H1 (cell line): ENCODE results near the gene MICALL1. TPM values are rescaled to one million over a fixed set of nuclear protein-coding genes. Genes with fewer than 3 reads are reported as not detected.

Experiments used
- CTCF ChIA-PET: fragments of 300-600 bp; sonication (Branson Sonifier 250); formaldehyde crosslinking; loops from one replicate; lab custom pipeline; 2021; ENCODE audit not compliant: partially characterized antibody; lab: Charles Lee
- POLR2A ChIA-PET: fragments of 300-600 bp; sonication (Branson Sonifier 250); formaldehyde crosslinking; loops from one replicate; lab custom pipeline; 2021; ENCODE audit warnings: inconsistent platforms; ENCODE audit not compliant: partially characterized antibody; lab: Charles Lee
- DNase-seq, 2 experiments: peaks; one replicate each; pipeline versions ENCODE4 v3.0.0 to v3.0.0-alpha.2; 2010 to 2022; ENCODE audit warnings: low spot score in 2 of 2, low read depth in 1 of 2, mixed read lengths in 1 of 2
- FAIRE-seq: peaks from 2 replicates; lab custom pipeline; 2011; peaks lifted over from hg19 to GRCh38; lab: Jason Lieb, UNC
- H2AFZ ChIP-seq: 2 replicates; pipeline ENCODE4 v1.8.1; 2012; ENCODE audit warnings: low read length, inconsistent platforms
- H2AK5ac ChIP-seq: 2 replicates; pipeline ENCODE4 v1.6.1; 2013; ENCODE audit warnings: low read depth, low read length
- H2BK120ac ChIP-seq: replicated peaks from 2 replicates; pipeline ENCODE3; 2013; ENCODE audit warnings: low read depth, low read length, inconsistent platforms
- H2BK12ac ChIP-seq: 2 replicates; pipeline ENCODE4 v1.6.1; 2013; ENCODE audit warnings: low read depth, low read length
- H2BK15ac ChIP-seq: 2 replicates; pipeline ENCODE4 v1.6.1; 2013; ENCODE audit warnings: low read length
- H2BK20ac ChIP-seq: 2 replicates; pipeline ENCODE4 v1.6.1; 2013; ENCODE audit warnings: low read length
- H2BK5ac ChIP-seq: 2 replicates; pipeline ENCODE4 v1.6.1; 2013; ENCODE audit warnings: low read depth, low read length
- H3K14ac ChIP-seq: 2 replicates; pipeline ENCODE4 v1.6.1; 2013; ENCODE audit warnings: inconsistent platforms; ENCODE audit not compliant: insufficient read length
- H3K18ac ChIP-seq: 2 replicates; pipeline ENCODE4 v1.6.1; 2013; ENCODE audit warnings: low read length; ENCODE audit errors: extremely low read depth
- H3K23ac ChIP-seq: 2 replicates; pipeline ENCODE4 v1.6.1; 2013; ENCODE audit warnings: inconsistent platforms; ENCODE audit not compliant: insufficient read length
- H3K23me2 ChIP-seq: 2 replicates; pipeline ENCODE4 v1.6.1; 2013; ENCODE audit warnings: low read depth, low read length
- H3K27ac ChIP-seq: 2 replicates; pipeline ENCODE4 v1.6.1; 2011; ENCODE audit warnings: low read depth, low read length, inconsistent platforms
- H3K27me3 ChIP-seq, 4 experiments: replicated peaks in 1 of 4; 1 replicate in 1 of 4; 2 replicates in 3 of 4; pipeline versions ENCODE4 v1.6.1 to v1.8.1; 2011 to 2013; ENCODE audit warnings: low read length in 3 of 4, mild to moderate bottlenecking in 3 of 4, inconsistent platforms in 2 of 4, mixed read lengths in 2 of 4, moderate library complexity in 1 of 4; ENCODE audit not compliant: control insufficient read depth in 3 of 4, insufficient read depth in 3 of 4; ENCODE audit errors: extremely low read depth in 1 of 4
- H3K36me3 ChIP-seq, 4 experiments: 2 replicates each; pipeline versions ENCODE4 v1.6.1 to v1.8.1; 2011 to 2013; ENCODE audit warnings: mild to moderate bottlenecking in 4 of 4, low read length in 3 of 4, moderate library complexity in 2 of 4, control low read depth in 1 of 4, inconsistent platforms in 1 of 4; ENCODE audit not compliant: insufficient read depth in 4 of 4, control insufficient read depth in 2 of 4
- H3K4ac ChIP-seq: replicated peaks from 2 replicates; pipeline ENCODE3; 2013; ENCODE audit warnings: low read length, low read depth, mixed read lengths, inconsistent platforms; ENCODE audit not compliant: insufficient read length
- H3K4me1 ChIP-seq, 4 experiments: replicated peaks in 1 of 4; 1 replicate in 1 of 4; 2 replicates in 3 of 4; pipeline versions ENCODE4 v1.6.1 to v1.8.1; 2011 to 2013; ENCODE audit warnings: low read length in 3 of 4, inconsistent platforms in 2 of 4, mixed read lengths in 1 of 4; ENCODE audit not compliant: insufficient read depth in 4 of 4, control insufficient read depth in 3 of 4
- H3K4me2 ChIP-seq, 2 experiments: 2 replicates each; pipeline versions ENCODE4 v1.6.1 to v1.8.1; 2011 to 2013; ENCODE audit warnings: low read depth in 2 of 2, low read length in 2 of 2, control low read depth in 1 of 2, inconsistent platforms in 1 of 2, mild to moderate bottlenecking in 1 of 2; ENCODE audit not compliant: insufficient read depth in 1 of 2
- H3K4me3 ChIP-seq, 4 experiments: fragments of 200-600, 300-600 bp in 1 of 4; sonication (generic), shearing (Covaris generic), sonication (Bioruptor Twin) in 1 of 4; 2 replicates each; pipeline versions ENCODE4 v1.5.1 to v1.8.1; 2011 to 2016; ENCODE audit warnings: low read length in 4 of 4, low read depth in 3 of 4, control low read depth in 2 of 4, inconsistent platforms in 2 of 4, mild to moderate bottlenecking in 2 of 4, mixed read lengths in 1 of 4, moderate library complexity in 1 of 4; ENCODE audit not compliant: insufficient read depth in 2 of 4; ENCODE audit errors: extremely low read depth in 1 of 4
- H3K56ac ChIP-seq: replicated peaks from 2 replicates; pipeline ENCODE3; 2013; ENCODE audit warnings: low read depth, mild to moderate bottlenecking, mixed read lengths, low read length, inconsistent platforms; ENCODE audit not compliant: insufficient read length
- H3K79me1 ChIP-seq: 2 replicates; pipeline ENCODE4 v1.6.1; 2013; ENCODE audit warnings: low read depth, low read length, control low read depth
- H3K79me2 ChIP-seq, 2 experiments: 2 replicates each; pipeline versions ENCODE4 v1.6.1 to v1.8.1; 2012 to 2013; ENCODE audit warnings: low read length in 2 of 2, mild to moderate bottlenecking in 2 of 2, inconsistent platforms in 1 of 2; ENCODE audit not compliant: insufficient read depth in 2 of 2, control insufficient read depth in 1 of 2
- H3K9ac ChIP-seq, 4 experiments: replicated peaks in 1 of 4; 1 replicate in 1 of 4; 2 replicates in 3 of 4; pipeline versions ENCODE4 v1.6.1 to v1.8.1; 2011 to 2013; ENCODE audit warnings: low read depth in 3 of 4, low read length in 3 of 4, control low read depth in 2 of 4, mild to moderate bottlenecking in 2 of 4, moderate library complexity in 2 of 4, inconsistent platforms in 1 of 4; ENCODE audit errors: extremely low read depth in 1 of 4
- H3K9me3 ChIP-seq, 2 experiments: 2 replicates each; pipeline versions ENCODE4 v1.6.1 to v1.8.1; 2012 to 2013; ENCODE audit warnings: mild to moderate bottlenecking in 2 of 2, moderate library complexity in 2 of 2, control low read depth in 1 of 2, inconsistent platforms in 1 of 2, low read depth in 1 of 2, low read length in 1 of 2, mixed read lengths in 1 of 2; ENCODE audit not compliant: insufficient read depth in 2 of 2
- H4K20me1 ChIP-seq, 2 experiments: replicated peaks in 1 of 2; 2 replicates each; pipeline versions ENCODE3 to v1.8.1; 2011 to 2013; ENCODE audit warnings: inconsistent platforms in 2 of 2, low read length in 2 of 2, mild to moderate bottlenecking in 1 of 2; ENCODE audit not compliant: insufficient read depth in 2 of 2, control insufficient read depth in 1 of 2
- H4K5ac ChIP-seq: 2 replicates; pipeline ENCODE4 v1.6.1; 2013; ENCODE audit warnings: low read length, low read depth, mixed read lengths, inconsistent platforms; ENCODE audit not compliant: insufficient read length
- H4K8ac ChIP-seq: 2 replicates; pipeline ENCODE4 v1.8.0; 2013; ENCODE audit warnings: mild to moderate bottlenecking, moderate library complexity, low read length, inconsistent platforms; ENCODE audit not compliant: insufficient read depth; ENCODE audit errors: extremely low read depth
- H4K91ac ChIP-seq: replicated peaks from 2 replicates; pipeline ENCODE3; 2013; ENCODE audit warnings: low read length, mixed read lengths, inconsistent platforms; ENCODE audit not compliant: insufficient read length
- RBBP5 ChIP-seq: IDR thresholded peaks from 2 replicates; pipeline ENCODE4 v1.7.1; 2012; ENCODE audit warnings: low read depth, mild to moderate bottlenecking, inconsistent platforms, low read length, moderate library complexity, borderline replicate concordance
- WGBS, 2 experiments: shearing (Covaris generic) in 1 of 2; methylation state at CpG; one replicate each; pipeline versions ENCODE4 v1.1.6 to v1.1.7; 2013 to 2015; ENCODE audit warnings: low lambda C conversion rate in 2 of 2, mixed read lengths in 2 of 2, inconsistent platforms in 1 of 2, low coverage in 1 of 2, missing lambda C conversion rate in 1 of 2; ENCODE audit not compliant: insufficient replicate concordance in 2 of 2, insufficient coverage in 1 of 2, insufficient read length in 1 of 2; ENCODE audit errors: extremely low coverage in 1 of 2, missing lambda C conversion rate in 1 of 2; 5-methylcytosine and 5-hydroxymethylcytosine counted together
- polyA plus RNA-seq, 7 experiments: library from polyadenylated mRNA; depleted of rRNA in 3 of 7; stranded (reverse) in 5 of 7; unstranded in 2 of 7; fragments of >200 nt in 5 of 7; fragments of 200-250 nt in 2 of 7; gene quantifications; 1 replicate in 5 of 7; 2 replicates in 1 of 7; 4 replicates in 1 of 7; pipeline versions ENCODE4 v1.2.1 to v1.2.3, GENCODE V29; 2011 to 2013; ENCODE audit warnings: missing spikeins in 2 of 7, mixed read lengths in 2 of 7
- total RNA-seq: library from RNA; stranded (reverse); fragmentation: NEBNext Ultra II Directional; extraction: Animal tissue kit (Norgen Biotek cat#: 25700); gene quantifications from 2 replicates; pipeline ENCODE4 v1.2.1, GENCODE V29; 2021
- TF ChIP-seq, protein P1 (sequence below): IDR thresholded peaks from 2 replicates; pipeline ENCODE4 v1.6.1; 2012; ENCODE audit warnings: inconsistent platforms

The MICALL1 gene
- total and polyA plus RNA-seq, 2 of the 8 experiments (the other 6 are each of a cell fraction or from before 2014, with no cell fraction given): 17.7 to 32.1 TPM

DNA sequence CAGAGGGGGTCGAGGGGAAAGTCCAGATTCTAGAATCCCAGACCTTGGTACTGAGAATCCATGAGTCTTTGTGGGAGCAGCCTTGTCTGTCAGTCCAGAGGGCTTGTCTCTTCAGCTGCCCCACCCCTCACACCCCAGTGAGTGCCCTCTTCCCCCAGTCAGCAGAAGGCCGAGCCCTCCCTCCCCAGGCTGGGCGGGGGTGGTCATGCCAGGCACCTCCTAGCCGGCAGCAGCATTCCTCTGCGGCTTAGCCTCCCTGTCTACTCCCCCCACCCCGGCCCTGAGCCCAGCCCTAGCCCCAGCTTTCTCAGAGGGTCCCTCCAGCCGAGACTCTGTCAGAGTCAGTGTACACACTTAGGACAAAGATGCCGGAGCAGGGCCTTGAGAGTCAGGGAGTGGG is 73.7 kb downstream of the MICALL1 start:
- Histone ChIP-seq H2BK120ac (no peak overlapping the region), H2BK20ac (no peak overlapping the region), H2BK15ac (no peak overlapping the region), H2BK12ac (no peak overlapping the region), H4K20me1 (peaks cover 2 to 4% of the 10 kb centered on the region in 2 experiments), H4K8ac (no peak overlapping the region)
- no peak for FAIRE-seq
- no peak for TF ChIP-seq RBBP5
- TF ChIP-seq, protein P1, sequence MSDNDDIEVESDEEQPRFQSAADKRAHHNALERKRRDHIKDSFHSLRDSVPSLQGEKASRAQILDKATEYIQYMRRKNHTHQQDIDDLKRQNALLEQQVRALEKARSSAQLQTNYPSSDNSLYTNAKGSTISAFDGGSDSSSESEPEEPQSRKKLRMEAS: no peak
- TF ChIP-seq, all 59 proteins: peak for 0
- Histone ChIP-seq H3K23ac (no peak overlapping the region), H3K56ac (no peak overlapping the region), H2AFZ (no peak overlapping the region), H2AK5ac (no peak overlapping the region), H3K23me2 (peaks cover 13% of the 10 kb centered on the region; the same call in 1 of the 2 replicates), H3K79me1 (no peaks in the 10 kb centered on the region), H4K5ac (no peak overlapping the region), H3K4me2 (no peak overlapping the region; a peak in 1 of 4 replicates), H3K9ac (no peak overlapping the region), H3K4me3 (no peak overlapping the region), H3K4ac (no peak overlapping the region), H3K27me3 (peaks cover 0 to 16% (median 12%) of the 10 kb centered on the region in 4 experiments; a peak in 5 of 7 replicates), H3K36me3 (peaks cover 0 to 2% (median 0%) of the 10 kb centered on the region in 4 experiments; a peak in 2 of 8 replicates), H3K9me3 (no peaks in the 10 kb centered on the region), H4K91ac (no peak overlapping the region), H3K4me1 (peaks cover 0 to 20% (median 9%) of the 10 kb centered on the region in 4 experiments; a peak in 6 of 7 replicates), H3K18ac (peak overlapping the region; percentile 48), H3K14ac (no peak overlapping the region), H3K79me2 (no peaks in the 10 kb centered on the region), H2BK5ac (no peak overlapping the region), H3K27ac (no peak overlapping the region)
- ChIA-PET CTCF (interaction anchor here (0.7 to 2.1 kb wide), 9 partner anchors 12 to 120 kb away, joined by 3 to 6 read pairs (median 4); partner anchors contain the start of genes C22orf23 and POLR2F), POLR2A (interaction anchor here (2.3 to 4.8 kb wide), 2 partner anchors 8 to 11 kb away, joined by 9 to 26 read pairs; no protein-coding TSS in a partner anchor)
- no peak for DNase-seq
- WGBS, 2 experiments: 86% methylated on average over 6 of the region's 8 CpGs; no CpG with 5 or more reads in 1 of the 2 experiments
